SK-N-SH (cell line): Measurements from ENCODE around the gene ALDH3A1. TPM values are rescaled to one million over a fixed set of nuclear protein-coding genes. Genes with fewer than 3 reads are reported as not detected.

Experiments
- CTCF ChIA-PET: fragments of 300-600, 350-600 bp; formaldehyde crosslinking; extraction: SDS; loops from one replicate; lab custom pipeline; 2021; lab: Yijun Ruan, JAX
- POLR2A ChIA-PET: fragments of 350-600 bp; sonication (Branson Sonifier 250); formaldehyde crosslinking; extraction: SDS; loops from one replicate; lab custom pipeline; 2020; ENCODE audit warnings: antibody characterized with exemption, inconsistent platforms; lab: Yijun Ruan, JAX
- DNase-seq: peaks from one replicate; pipeline ENCODE4 v3.0.0; 2012
- H2AFZ ChIP-seq: fragments of 200-600 bp; sonication (generic); 2 replicates; pipeline ENCODE4 v1.8.1; 2016; ENCODE audit warnings: antibody characterized with exemption, mild to moderate bottlenecking, low read depth
- H3F3A ChIP-seq: fragments of 200-600 bp; sonication (generic); replicated peaks from 2 replicates; pipeline ENCODE3; 2016; ENCODE audit warnings: antibody characterized with exemption, mild to moderate bottlenecking; ENCODE audit not compliant: insufficient read depth
- H3K27ac ChIP-seq, 2 experiments: fragments of 200-500 bp in 1 of 2; fragments of 200-600 bp in 1 of 2; sonication (Bioruptor generic) in 1 of 2; sonication (generic), shearing (Covaris generic) in 1 of 2; 2 replicates each; pipeline versions ENCODE4 v1.5.1 to v1.6.1; 2014 to 2016; ENCODE audit warnings: low read depth in 2 of 2, inconsistent platforms in 1 of 2, low read length in 1 of 2, mild to moderate bottlenecking in 1 of 2, mixed read lengths in 1 of 2
- H3K27me3 ChIP-seq: fragments of 200-600 bp; sonication (generic), shearing (Covaris generic); 2 replicates; pipeline ENCODE4 v1.6.1; 2016; ENCODE audit warnings: mixed run types; ENCODE audit not compliant: insufficient read depth
- H3K36me3 ChIP-seq, 2 experiments: fragments of 200-500 bp in 1 of 2; fragments of 200-600 bp in 1 of 2; sonication (Bioruptor generic) in 1 of 2; sonication (generic) in 1 of 2; replicated peaks in 1 of 2; 2 replicates each; pipeline versions ENCODE3 to v1.5.1; 2014 to 2016; ENCODE audit warnings: low read length in 1 of 2, mild to moderate bottlenecking in 1 of 2; ENCODE audit not compliant: insufficient read depth in 2 of 2, control insufficient read depth in 1 of 2
- H3K4me1 ChIP-seq, 2 experiments: fragments of 200-500 bp in 1 of 2; fragments of 200-600 bp in 1 of 2; sonication (Bioruptor generic) in 1 of 2; sonication (generic), shearing (Covaris generic) in 1 of 2; 2 replicates each; pipeline versions ENCODE4 v1.5.1 to v1.6.1; 2014 to 2016; ENCODE audit warnings: low read depth in 1 of 2, low read length in 1 of 2, mixed run types in 1 of 2; ENCODE audit not compliant: insufficient read depth in 2 of 2, control insufficient read depth in 1 of 2
- H3K4me2 ChIP-seq: fragments of 200-600 bp; sonication (generic), shearing (Covaris generic); 2 replicates; pipeline ENCODE4 v1.6.1; 2017; ENCODE audit warnings: mixed run types
- H3K4me3 ChIP-seq, 2 experiments: fragments of 200-500 bp in 1 of 2; fragments of 200-600 bp in 1 of 2; sonication (Bioruptor generic) in 1 of 2; sonication (generic), shearing (Covaris generic) in 1 of 2; 2 replicates each; pipeline versions ENCODE4 v1.5.1 to v1.8.1; 2014 to 2016; ENCODE audit warnings: low read depth in 2 of 2, inconsistent platforms in 1 of 2, low read length in 1 of 2, mild to moderate bottlenecking in 1 of 2, mixed read lengths in 1 of 2, moderate library complexity in 1 of 2
- H3K79me2 ChIP-seq: fragments of 200-600 bp; sonication (generic); 2 replicates; pipeline ENCODE4 v1.8.1; 2017; ENCODE audit warnings: mild to moderate bottlenecking; ENCODE audit not compliant: insufficient read depth
- H3K9ac ChIP-seq: fragments of 200-600 bp; sonication (generic); 2 replicates; pipeline ENCODE4 v1.6.1; 2017; ENCODE audit warnings: mixed run types
- H3K9me2 ChIP-seq: fragments of 200-600 bp; sonication (generic); 2 replicates; pipeline ENCODE4 v1.6.1; 2017; ENCODE audit warnings: mixed run types
- H3K9me3 ChIP-seq: fragments of 200-600 bp; sonication (generic); 2 replicates; pipeline ENCODE4 v1.6.1; 2017; ENCODE audit warnings: mixed run types, mild to moderate bottlenecking, moderate library complexity
- H4K20me1 ChIP-seq: fragments of 200-600 bp; sonication (generic); 2 replicates; pipeline ENCODE4 v1.6.1; 2017; ENCODE audit warnings: mild to moderate bottlenecking, mixed run types; ENCODE audit not compliant: insufficient read depth
- FOXM1 ChIP-seq: IDR thresholded peaks from 2 replicates; pipeline ENCODE4 v1.4.0; 2012; ENCODE audit warnings: low read depth, mild to moderate bottlenecking
- GATA2 ChIP-seq: sonication (generic); formaldehyde crosslinking; IDR thresholded peaks from 2 replicates; pipeline ENCODE4 v1.5.0; 2020; ENCODE audit warnings: mild to moderate bottlenecking, missing genetic modification reagents
- IRF3 ChIP-seq: fragments of 150-350 bp; IDR thresholded peaks from 2 replicates; pipeline ENCODE4 v1.6.1; 2016; ENCODE audit warnings: mild to moderate bottlenecking, low read depth, low read length
- MAX ChIP-seq: IDR thresholded peaks from 2 replicates; pipeline ENCODE4 v1.4.0; 2012; ENCODE audit warnings: low read depth
- MEF2A ChIP-seq: IDR thresholded peaks from 2 replicates; pipeline ENCODE4 v1.4.0; 2012; ENCODE audit warnings: low read depth, borderline replicate concordance
- NFIC ChIP-seq: IDR thresholded peaks from 2 replicates; pipeline ENCODE4 v1.4.0; 2012; ENCODE audit warnings: borderline replicate concordance
- PBX3 ChIP-seq: IDR thresholded peaks from 2 replicates; pipeline ENCODE4; 2012
- POLR2AphosphoS5 ChIP-seq: IDR thresholded peaks from 2 replicates; pipeline ENCODE4 v1.6.1; 2012; ENCODE audit warnings: low read depth, low read length
- RFX5 ChIP-seq: IDR thresholded peaks from 2 replicates; pipeline ENCODE4 v1.6.1; 2012; ENCODE audit warnings: mild to moderate bottlenecking, improper control_type of control experiment, low read length
- RXRA ChIP-seq: IDR thresholded peaks from 2 replicates; pipeline ENCODE4 v1.4.0; 2012; ENCODE audit warnings: low read depth, mild to moderate bottlenecking, borderline replicate concordance
- SIN3A ChIP-seq: IDR thresholded peaks from 2 replicates; pipeline ENCODE4 v1.6.1; 2012; ENCODE audit warnings: low read depth, mild to moderate bottlenecking, low read length, moderate library complexity, borderline replicate concordance
- USF1 ChIP-seq: IDR thresholded peaks from 2 replicates; pipeline ENCODE4 v1.4.0; 2012; ENCODE audit warnings: low read depth, borderline replicate concordance
- WGBS: methylation state at CpG from one replicate; pipeline ENCODE4 v1.1.6; 2017; ENCODE audit warnings: low lambda C conversion rate; 5-methylcytosine and 5-hydroxymethylcytosine counted together
- polyA plus RNA-seq, 3 experiments: library from polyadenylated mRNA; depleted of rRNA; stranded (reverse); fragments of >200 nt; gene quantifications; 2 replicates each; pipeline ENCODE4 v1.2.3, GENCODE V29; 2012
- TF ChIP-seq, protein P1 (sequence below): IDR thresholded peaks from 2 replicates; pipeline ENCODE4 v1.4.0; 2012; ENCODE audit warnings: low read depth, borderline replicate concordance

ALDH3A1 gene
- polyA plus RNA-seq, 1 of the 3 experiments (the other 2 are of a cell fraction), result 0.79 TPM

GRCh38 chr17:19720631-19721426 lies 27.3 kb downstream of the ALDH3A1 start:
- no peaks in the 10 kb centered on the region for H3K9me2 ChIP-seq
- no peak for DNase-seq
- CTCF ChIA-PET, result interaction anchor here (0.9 to 2.4 kb wide), 5 partner anchors 33 to 358 kb away, joined by 3 to 9 read pairs (median 3); partner anchors contain the start of gene B9D1
- no peaks in the 10 kb centered on the region for H3K27me3 ChIP-seq
- no peaks in the 10 kb centered on the region for H4K20me1 ChIP-seq
- H3K36me3 ChIP-seq, result no peaks in the 10 kb centered on the region
- no peak overlapping the region for H3K9ac ChIP-seq
- WGBS, result 57% methylated on average over 8 of the region's 9 CpGs
- no peaks in the 10 kb centered on the region for H3K9me3 ChIP-seq
- H2AFZ ChIP-seq, result no peak overlapping the region
- TF ChIP-seq POLR2AphosphoS5 (no peak), NFIC (0 out of 2 replicates have a peak, but pooled peaks have one; percentile 14), USF1 (peak; percentile 56; the same call in 1 of the 2 replicates), PBX3 (no peak), SIN3A (no peak), RXRA (no peak), IRF3 (no peak)
- TF ChIP-seq, protein P1, sequence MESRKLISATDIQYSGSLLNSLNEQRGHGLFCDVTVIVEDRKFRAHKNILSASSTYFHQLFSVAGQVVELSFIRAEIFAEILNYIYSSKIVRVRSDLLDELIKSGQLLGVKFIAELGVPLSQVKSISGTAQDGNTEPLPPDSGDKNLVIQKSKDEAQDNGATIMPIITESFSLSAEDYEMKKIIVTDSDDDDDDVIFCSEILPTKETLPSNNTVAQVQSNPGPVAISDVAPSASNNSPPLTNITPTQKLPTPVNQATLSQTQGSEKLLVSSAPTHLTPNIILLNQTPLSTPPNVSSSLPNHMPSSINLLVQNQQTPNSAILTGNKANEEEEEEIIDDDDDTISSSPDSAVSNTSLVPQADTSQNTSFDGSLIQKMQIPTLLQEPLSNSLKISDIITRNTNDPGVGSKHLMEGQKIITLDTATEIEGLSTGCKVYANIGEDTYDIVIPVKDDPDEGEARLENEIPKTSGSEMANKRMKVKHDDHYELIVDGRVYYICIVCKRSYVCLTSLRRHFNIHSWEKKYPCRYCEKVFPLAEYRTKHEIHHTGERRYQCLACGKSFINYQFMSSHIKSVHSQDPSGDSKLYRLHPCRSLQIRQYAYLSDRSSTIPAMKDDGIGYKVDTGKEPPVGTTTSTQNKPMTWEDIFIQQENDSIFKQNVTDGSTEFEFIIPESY, result no peak
- POLR2A ChIA-PET, result no interaction called here
- H3F3A ChIP-seq, result no peaks in the 10 kb centered on the region
- H3K4me3 ChIP-seq, result no peak overlapping the region
- H3K4me2 ChIP-seq, result no peak overlapping the region
- no peaks in the 10 kb centered on the region for H3K79me2 ChIP-seq
- no peak overlapping the region for H3K27ac ChIP-seq
- peaks cover 0 to 12% of the 10 kb centered on the region in 2 experiments; a peak in 1 of 4 replicates for H3K4me1 ChIP-seq

- no peaks in the 10 kb centered on the region for H3K9me3 ChIP-seq
- H3K9ac ChIP-seq, result no peak overlapping the region
- 63% methylated on average over 1 of the region's 5 CpGs for WGBS
- H3K4me3 ChIP-seq, result no peak overlapping the region
- no peaks in the 10 kb centered on the region for H3F3A ChIP-seq
- H3K27me3 ChIP-seq, result no peaks in the 10 kb centered on the region
- no peak overlapping the region for H2AFZ ChIP-seq
- TF ChIP-seq FOXM1 (no peak), GATA2 (CRISPR knock-in tag) (no peak), RFX5 (no peak), MEF2A (no peak), MAX (no peak)
- TF ChIP-seq, protein P1, result no peak
- TF ChIP-seq, all 33 proteins: peak for 0
- no peaks in the 10 kb centered on the region for H3K79me2 ChIP-seq
- peaks cover 0 to 12% of the 10 kb centered on the region in 2 experiments; a peak in 1 of 4 replicates for H3K4me1 ChIP-seq
- no peak for DNase-seq
- H3K4me2 ChIP-seq, result no peak overlapping the region
- POLR2A ChIA-PET, result no interaction called here
- no peaks in the 10 kb centered on the region for H3K9me2 ChIP-seq
- no peaks in the 10 kb centered on the region for H3K36me3 ChIP-seq
- H4K20me1 ChIP-seq, result no peaks in the 10 kb centered on the region
- CTCF ChIA-PET, result interaction anchor here (0.9 to 2.4 kb wide), 6 partner anchors 13 to 357 kb away, joined by 3 to 9 read pairs (median 3); partner anchors contain the start of gene B9D1
- no peak overlapping the region for H3K27ac ChIP-seq
Measured at GRCh38 chr17:19720210-19720475, 28.0 kb downstream of the ALDH3A1 start.
